Measurements from ENCODE around the gene RBM7. TPM values are rescaled to one million over a fixed set of nuclear protein-coding genes. Genes with fewer than 3 reads are reported as not detected.

RBM7 gene
- total and polyA plus RNA-seq, 2 of the 8 experiments (the other 6 are each of a cell fraction or from before 2014, with no cell fraction given), result 18.0 to 45.7 TPM

- WGBS, 2 experiments (ENCODE audit: extremely low coverage in 1 of 2, insufficient coverage in 1 of 2, insufficient read length in 1 of 2, insufficient replicate concordance in 2 of 2, low coverage in 1 of 2, low lambda C conversion rate in 2 of 2, missing lambda C conversion rate in 1 of 2), result 2% methylated on average over 62 of the region's 64 CpGs; no CpG with 5 or more reads in 1 of the 2 experiments
- H3K79me2 ChIP-seq (ENCODE audit: control insufficient read depth in 1 of 2, insufficient read depth in 2 of 2, low read length in 2 of 2), result peaks cover 19 to 52% of the 10 kb centered on the region in 2 experiments; a peak in 3 of 4 replicates
- H4K8ac ChIP-seq (ENCODE audit: extremely low read depth, insufficient read depth, low read length), result peak within 1 kb of the TSS; percentile 37; the same call in 1 of the 2 replicates
- FAIRE-seq (peak; percentile 50), DNase-seq (ENCODE audit: low read depth in 1 of 2, low spot score in 2 of 2) (peak; percentile 81 to 90)
- peaks cover 2 to 12% (median 7%) of the 10 kb centered on the region in 4 experiments; a peak in 6 of 7 replicates for H3K4me1 ChIP-seq (replicated peaks in 1 of 4; ENCODE audit: control insufficient read depth in 3 of 4, insufficient read depth in 4 of 4, low read length in 3 of 4)
- H3K4ac ChIP-seq (replicated peaks; ENCODE audit: insufficient read length, low read depth, low read length), result no peak within 1 kb of the TSS
- H3K9me3 ChIP-seq (ENCODE audit: insufficient read depth in 2 of 2, low read depth in 1 of 2, low read length in 1 of 2), result no peaks in the 10 kb centered on the region
- H3K36me3 ChIP-seq (ENCODE audit: control insufficient read depth in 2 of 4, insufficient read depth in 4 of 4, low read length in 3 of 4), result peaks cover 0 to 9% (median 3%) of the 10 kb centered on the region in 4 experiments; a peak in 3 of 8 replicates
- no peak within 1 kb of the TSS for H4K91ac ChIP-seq (replicated peaks; ENCODE audit: insufficient read length, low read length)
- H3K18ac ChIP-seq (ENCODE audit: extremely low read depth, low read length), result peak within 1 kb of the TSS; percentile 91
- H3K23ac ChIP-seq (ENCODE audit: insufficient read length), result no peak within 1 kb of the TSS
- no peaks in the 10 kb centered on the region; the same call in 1 of the 2 replicates for H3K79me1 ChIP-seq (ENCODE audit: low read depth, low read length)
- H2BK12ac ChIP-seq (ENCODE audit: low read depth, low read length), result peak within 1 kb of the TSS; percentile 86
- no peak within 1 kb of the TSS for H2BK15ac ChIP-seq (ENCODE audit: low read length)
- no peak within 1 kb of the TSS for H2BK120ac ChIP-seq (replicated peaks; ENCODE audit: low read depth, low read length)
- H3K14ac ChIP-seq (ENCODE audit: insufficient read length), result no peak within 1 kb of the TSS
- H3K4me2 ChIP-seq (ENCODE audit: insufficient read depth in 1 of 2, low read depth in 2 of 2, low read length in 2 of 2), result peak within 1 kb of the TSS; percentile 68 to 88
- H3K4me3 ChIP-seq (ENCODE audit: extremely low read depth in 1 of 4, insufficient read depth in 2 of 4, low read depth in 3 of 4, low read length in 4 of 4), result peak within 1 kb of the TSS; percentile 90 to 99 (median 96)
- peak within 1 kb of the TSS; percentile 45; the same call in 1 of the 2 replicates for H2AFZ ChIP-seq (ENCODE audit: low read length)
- peak within 1 kb of the TSS; percentile 33 for H4K5ac ChIP-seq (ENCODE audit: insufficient read length, low read depth, low read length)
- H4K20me1 ChIP-seq (replicated peaks in 1 of 2; ENCODE audit: control insufficient read depth in 1 of 2, insufficient read depth in 2 of 2, low read length in 2 of 2), result peaks cover 2% of the 10 kb centered on the region in 2 experiments
- POLR2A ChIA-PET (ENCODE audit: partially characterized antibody), result interaction anchor here (0.9 to 2.0 kb wide), 10 partner anchors 10 to 119 kb away, joined by 3 to 7 read pairs (median 4); no protein-coding TSS in a partner anchor
- CTCF ChIA-PET (ENCODE audit: partially characterized antibody), result interaction anchor here (0.6 to 1.0 kb wide), 5 partner anchors 26 to 133 kb away, joined by 3 to 5 read pairs (median 3); no protein-coding TSS in a partner anchor
- H3K56ac ChIP-seq (replicated peaks; ENCODE audit: insufficient read length, low read depth, low read length), result no peak within 1 kb of the TSS
- peak within 1 kb of the TSS; percentile 77 for H3K27ac ChIP-seq (ENCODE audit: low read depth, low read length)
- H2AK5ac ChIP-seq (ENCODE audit: low read depth, low read length), result no peak within 1 kb of the TSS
- H3K23me2 ChIP-seq (ENCODE audit: low read depth, low read length), result no peaks in the 10 kb centered on the region; the same call in 1 of the 2 replicates
- no peak within 1 kb of the TSS for H2BK20ac ChIP-seq (ENCODE audit: low read length)
- H3K9ac ChIP-seq (replicated peaks in 1 of 4; ENCODE audit: extremely low read depth in 1 of 4, low read depth in 3 of 4, low read length in 3 of 4), result peak within 1 kb of the TSS; percentile 22 to 86 (median 65)
- H2BK5ac ChIP-seq (ENCODE audit: low read depth, low read length), result peak within 1 kb of the TSS; percentile 90; the same call in 1 of the 2 replicates
- H3K27me3 ChIP-seq (replicated peaks in 1 of 4; ENCODE audit: control insufficient read depth in 3 of 4, extremely low read depth in 1 of 4, insufficient read depth in 3 of 4, low read length in 3 of 4), result no peaks in the 10 kb centered on the region
- TF ChIP-seq USF2 (IDR thresholded peaks at IDR 0.05; ENCODE audit: low read length) (no peak), SP4 (IDR thresholded peaks at IDR 0.05; ENCODE audit: low read length) (0 out of 2 replicates have a peak, but pooled peaks have one; percentile 19), CTCF (IDR thresholded peaks at IDR 0.05; ENCODE audit: control extremely low read depth in 1 of 3, insufficient read depth in 1 of 3, low read depth in 1 of 3, low read length in 3 of 3) (peak in 2 of 3 experiments; percentile 22 to 27; a peak in 2 of 4 replicates), CEBPB (IDR thresholded peaks at IDR 0.05; ENCODE audit: low read depth, low read length) (no peak), SRF (IDR thresholded peaks at IDR 0.05; ENCODE audit: low read depth, low read length) (no peak), ZNF274 (IDR thresholded peaks at IDR 0.05; ENCODE audit: borderline replicate concordance, extremely low read depth, low read length) (no peak), ASH2L (IDR thresholded peaks at IDR 0.05; ENCODE audit: low read length) (peak; percentile 24)
These were observed 39.0 kb downstream of the RBM7 start, which contains the start of gene REXO2 for GRCh38 chr11:114439229-114440120. REXO2 (plus strand) TSS chr11:114439467; CDS start chr11:114439529, 62 bp downstream.
